Measurements from ENCODE around the gene ACTN2.
A peak's percentile ranks its signal among the peaks of the same experiment; 100 is the strongest.
"Not testable (repeated sequence)": the region's sequence is repeated elsewhere in the genome, so short reads cannot be mapped to it uniquely, and the experiment has no call there.

ACTN2 gene

GRCh38 chr1:236685917-236686814, at the start of gene ACTN2:
Gene ACTN2 (plus strand): TSS chr1:236686499. CDS start chr1:236686674, 175 bp downstream.
- peak; percentile 64 to 80 for DNase-seq (ENCODE audit: low spot score in 2 of 2)
- in situ Hi-C loops (cut with MboI; ENCODE audit: low sequenced_read_pairs) = no loop called here
- H3K9me3 ChIP-seq = no peaks in the 10 kb centered on the region

GRCh38 chr1:236638945-236639344, 47.4 kb upstream of the ACTN2 start:
- H3K9me3 ChIP-seq = no peaks in the 10 kb centered on the region
- H3K4me1 ChIP-seq = no peaks in the 10 kb centered on the region
- H3K36me3 ChIP-seq (replicated peaks) = no peaks in the 10 kb centered on the region
- in situ Hi-C loops (cut with MboI; ENCODE audit: low sequenced_read_pairs) = loop anchor here (25.0 kb wide), 1 partner anchor 748 kb away; no protein-coding TSS in a partner anchor
- no peaks in the 10 kb centered on the region; the same call in 1 of the 2 replicates for H3K27me3 ChIP-seq (ENCODE audit: low read depth)
- H3K4me3 ChIP-seq = no peak overlapping the region
- no peak for DNase-seq (ENCODE audit: low spot score in 2 of 2)

More at GRCh38 chr1:236685917-236686814, at the start of gene ACTN2:
- peaks cover 8% of the 10 kb centered on the region for H3K4me1 ChIP-seq
- H3K27me3 ChIP-seq (ENCODE audit: low read depth) = no peaks in the 10 kb centered on the region
- no peaks in the 10 kb centered on the region for H3K36me3 ChIP-seq (replicated peaks)
- peak within 1 kb of the TSS; percentile 21 for H3K4me3 ChIP-seq

DNA sequence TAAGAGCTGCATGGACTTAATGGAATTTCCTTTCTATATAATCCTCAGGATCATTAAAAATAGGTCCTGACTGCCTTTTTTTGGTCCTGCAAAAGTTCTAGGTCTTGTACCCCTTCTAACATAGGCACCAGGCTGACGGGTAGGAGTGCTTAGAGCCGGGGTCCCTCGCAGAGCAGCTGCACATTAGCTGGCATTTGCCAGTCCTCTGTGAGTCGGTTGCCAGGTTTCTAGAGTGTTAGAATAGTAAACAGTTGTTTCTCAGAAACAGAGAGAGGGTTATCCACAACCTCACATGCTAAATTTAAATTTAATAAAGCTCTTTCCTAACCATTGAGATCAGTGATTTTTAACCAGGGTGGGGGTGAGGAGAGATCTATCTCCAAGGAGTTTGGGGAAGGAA, 46.6 kb upstream of the ACTN2 start:
- Histone ChIP-seq H3K9me3 (no peaks in the 10 kb centered on the region), H3K4me1 (no peaks in the 10 kb centered on the region), H3K4me3 (no peak overlapping the region), H3K36me3 (replicated peaks) (no peaks in the 10 kb centered on the region), H3K27me3 (ENCODE audit: low read depth) (no peaks in the 10 kb centered on the region; the same call in 1 of the 2 replicates)
- in situ Hi-C loops (cut with MboI; ENCODE audit: low sequenced_read_pairs) = loop anchor here (25.0 kb wide), 1 partner anchor 748 kb away; no protein-coding TSS in a partner anchor
- no peak for DNase-seq (ENCODE audit: low spot score in 2 of 2)

GRCh38 chr1:236642763-236643162, 43.5 kb upstream of the ACTN2 start:
- no peak overlapping the region for H3K4me3 ChIP-seq
- in situ Hi-C loops (cut with MboI; ENCODE audit: low sequenced_read_pairs) = loop anchor here (25.0 kb wide), 1 partner anchor 745 kb away; no protein-coding TSS in a partner anchor
- no peaks in the 10 kb centered on the region; the same call in 1 of the 2 replicates for H3K27me3 ChIP-seq (ENCODE audit: low read depth)
- no peaks in the 10 kb centered on the region for H3K4me1 ChIP-seq
- H3K36me3 ChIP-seq (replicated peaks) = no peaks in the 10 kb centered on the region
- H3K9me3 ChIP-seq = no peaks in the 10 kb centered on the region
- DNase-seq (ENCODE audit: low spot score in 2 of 2) = no peak

- H3K4me1 ChIP-seq = no peaks in the 10 kb centered on the region
- H3K4me3 ChIP-seq = no peak overlapping the region
- H3K9me3 ChIP-seq = no peaks in the 10 kb centered on the region
- H3K27me3 ChIP-seq (ENCODE audit: low read depth) = no peaks in the 10 kb centered on the region
- in situ Hi-C loops (cut with MboI; ENCODE audit: low sequenced_read_pairs) = loop anchor here (25.0 kb wide), 1 partner anchor 742 kb away; no protein-coding TSS in a partner anchor
- no peaks in the 10 kb centered on the region for H3K36me3 ChIP-seq (replicated peaks)
- DNase-seq (ENCODE audit: low spot score in 2 of 2) = no peak
Observed at GRCh38 chr1:236645016-236645680, 41.2 kb upstream of the ACTN2 start.

GRCh38 chr1:236654511-236654910, 31.8 kb upstream of the ACTN2 start:
- Histone ChIP-seq H3K36me3 (replicated peaks) (no peaks in the 10 kb centered on the region), H3K27me3 (ENCODE audit: low read depth) (no peaks in the 10 kb centered on the region), H3K9me3 (no peaks in the 10 kb centered on the region), H3K4me1 (no peaks in the 10 kb centered on the region), H3K4me3 (no peak overlapping the region)
- no peak for DNase-seq (ENCODE audit: low spot score in 2 of 2)
- in situ Hi-C loops (cut with MboI; ENCODE audit: low sequenced_read_pairs) = no loop called here

GRCh38 chr1:236654957-236655356, 31.3 kb upstream of the ACTN2 start:
- Histone ChIP-seq H3K4me3 (no peak overlapping the region), H3K27me3 (ENCODE audit: low read depth) (no peaks in the 10 kb centered on the region), H3K4me1 (no peaks in the 10 kb centered on the region), H3K36me3 (replicated peaks) (no peaks in the 10 kb centered on the region), H3K9me3 (no peaks in the 10 kb centered on the region)
- in situ Hi-C loops (cut with MboI; ENCODE audit: low sequenced_read_pairs) = no loop called here
- no peak for DNase-seq (ENCODE audit: low spot score in 2 of 2)

DNA sequence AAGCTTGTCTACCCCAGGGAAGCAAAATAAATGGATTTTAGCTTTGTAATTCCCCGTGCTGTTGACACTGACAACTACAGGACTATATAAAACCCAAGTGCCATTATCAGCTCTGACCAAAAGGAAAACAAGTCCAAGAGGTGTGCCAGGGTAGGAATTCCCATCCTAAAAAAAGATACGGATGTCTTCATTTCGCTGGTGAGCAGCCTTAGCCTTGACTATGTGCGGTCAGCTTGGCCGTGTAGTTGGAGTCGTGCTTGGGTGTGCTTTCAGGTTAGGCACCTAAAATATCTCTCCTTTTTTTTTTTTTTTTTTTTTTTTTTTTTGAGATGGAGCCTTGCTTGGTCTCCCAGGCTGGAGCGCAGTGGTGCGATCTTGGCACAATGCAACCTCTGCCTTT, 28.9 kb upstream of the ACTN2 start:
- Histone ChIP-seq H3K27me3 (ENCODE audit: low read depth) (no peaks in the 10 kb centered on the region), H3K36me3 (replicated peaks) (no peaks in the 10 kb centered on the region), H3K4me1 (no peaks in the 10 kb centered on the region), H3K4me3 (no peak overlapping the region), H3K9me3 (no peaks in the 10 kb centered on the region)
- in situ Hi-C loops (cut with MboI; ENCODE audit: low sequenced_read_pairs) = no loop called here
- no peak for DNase-seq (ENCODE audit: low spot score in 2 of 2)

DNA sequence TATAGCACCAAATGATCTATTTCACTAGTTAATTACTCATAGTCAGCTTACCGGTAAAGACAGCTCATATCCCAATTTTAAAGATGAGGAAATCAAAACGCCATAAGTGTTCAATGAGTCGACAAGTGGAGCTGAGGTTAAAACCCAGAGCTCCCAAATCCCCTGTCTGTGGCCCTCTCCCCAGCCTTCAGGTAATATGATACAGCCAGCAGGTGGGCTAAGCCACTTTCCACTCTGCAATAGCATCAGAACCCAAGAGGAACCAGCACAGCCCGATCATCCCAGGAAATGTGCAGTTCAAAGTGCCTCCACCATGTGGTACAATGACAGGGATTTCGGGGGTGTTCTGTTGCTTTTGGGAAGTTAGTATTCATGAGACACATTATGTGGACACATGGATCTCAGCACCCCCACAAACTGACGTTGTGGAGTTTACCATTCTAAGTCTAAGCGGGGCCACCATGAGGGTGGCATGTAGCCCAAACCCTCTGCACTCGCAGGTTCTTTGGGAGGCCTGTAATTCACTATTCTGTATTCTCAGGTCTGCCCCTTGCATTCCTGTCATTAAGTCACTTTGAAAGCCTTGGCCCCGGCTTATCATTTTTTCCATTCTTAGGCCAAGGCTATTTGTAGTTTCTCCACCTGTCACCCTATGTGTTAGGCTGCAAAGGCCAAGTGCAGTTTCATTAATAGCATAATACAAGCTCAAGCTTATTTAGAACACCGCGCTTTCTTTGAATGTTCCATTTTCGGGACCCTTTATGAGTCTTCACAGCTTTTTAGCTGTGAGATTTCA, 26.3 kb upstream of the ACTN2 start:
- in situ Hi-C loops (cut with MboI; ENCODE audit: low sequenced_read_pairs) = no loop called here
- no peak for DNase-seq (ENCODE audit: low spot score in 2 of 2)
- no peak overlapping the region for H3K4me3 ChIP-seq
- H3K4me1 ChIP-seq = no peaks in the 10 kb centered on the region
- H3K9me3 ChIP-seq = no peaks in the 10 kb centered on the region
- H3K36me3 ChIP-seq (replicated peaks) = no peaks in the 10 kb centered on the region
- H3K27me3 ChIP-seq (ENCODE audit: low read depth) = no peaks in the 10 kb centered on the region

DNA sequence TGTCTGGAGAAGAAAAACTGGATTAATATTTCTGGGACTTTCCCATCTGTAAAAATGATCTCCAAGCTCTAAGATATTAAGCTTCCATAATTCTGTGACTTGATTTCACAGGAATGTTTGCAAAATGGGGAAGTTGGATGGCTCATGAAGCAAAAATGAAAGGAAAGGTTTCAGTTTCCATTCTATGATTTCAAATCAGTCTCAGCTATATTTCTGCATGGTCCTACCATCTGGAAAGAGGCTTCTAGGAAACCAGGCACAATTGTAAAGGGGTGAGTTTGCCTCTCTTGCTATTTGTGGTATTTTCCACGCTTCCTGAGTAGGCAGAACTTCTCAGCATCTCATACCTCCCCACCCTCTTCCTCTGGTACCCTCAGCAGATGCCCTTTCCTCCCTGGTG, 22.4 kb upstream of the ACTN2 start:
- no peaks in the 10 kb centered on the region for H3K27me3 ChIP-seq (ENCODE audit: low read depth)
- no peaks in the 10 kb centered on the region for H3K36me3 ChIP-seq (replicated peaks)
- in situ Hi-C loops (cut with MboI; ENCODE audit: low sequenced_read_pairs) = no loop called here
- H3K9me3 ChIP-seq = no peaks in the 10 kb centered on the region
- no peaks in the 10 kb centered on the region for H3K4me1 ChIP-seq
- DNase-seq (ENCODE audit: low spot score in 2 of 2) = no peak
- no peak overlapping the region for H3K4me3 ChIP-seq

GRCh38 chr1:236668909-236669308, 17.4 kb upstream of the ACTN2 start:
- DNase-seq (ENCODE audit: low spot score in 2 of 2); in situ Hi-C loops (cut with MboI; ENCODE audit: low sequenced_read_pairs); H3K4me3 ChIP-seq; H3K27me3 ChIP-seq (ENCODE audit: low read depth); H3K9me3 ChIP-seq; H3K36me3 ChIP-seq (replicated peaks); H3K4me1 ChIP-seq: not testable (repeated sequence)

- in situ Hi-C loops (cut with MboI; ENCODE audit: low sequenced_read_pairs) = no loop called here
- no peaks in the 10 kb centered on the region for H3K27me3 ChIP-seq (ENCODE audit: low read depth)
- H3K4me3 ChIP-seq = no peak overlapping the region
- DNase-seq (ENCODE audit: low spot score in 2 of 2) = no peak
- H3K9me3 ChIP-seq = no peaks in the 10 kb centered on the region
- H3K36me3 ChIP-seq (replicated peaks) = no peaks in the 10 kb centered on the region
- no peaks in the 10 kb centered on the region for H3K4me1 ChIP-seq
Observed at GRCh38 chr1:236670060-236670459, 16.2 kb upstream of the ACTN2 start.

DNA sequence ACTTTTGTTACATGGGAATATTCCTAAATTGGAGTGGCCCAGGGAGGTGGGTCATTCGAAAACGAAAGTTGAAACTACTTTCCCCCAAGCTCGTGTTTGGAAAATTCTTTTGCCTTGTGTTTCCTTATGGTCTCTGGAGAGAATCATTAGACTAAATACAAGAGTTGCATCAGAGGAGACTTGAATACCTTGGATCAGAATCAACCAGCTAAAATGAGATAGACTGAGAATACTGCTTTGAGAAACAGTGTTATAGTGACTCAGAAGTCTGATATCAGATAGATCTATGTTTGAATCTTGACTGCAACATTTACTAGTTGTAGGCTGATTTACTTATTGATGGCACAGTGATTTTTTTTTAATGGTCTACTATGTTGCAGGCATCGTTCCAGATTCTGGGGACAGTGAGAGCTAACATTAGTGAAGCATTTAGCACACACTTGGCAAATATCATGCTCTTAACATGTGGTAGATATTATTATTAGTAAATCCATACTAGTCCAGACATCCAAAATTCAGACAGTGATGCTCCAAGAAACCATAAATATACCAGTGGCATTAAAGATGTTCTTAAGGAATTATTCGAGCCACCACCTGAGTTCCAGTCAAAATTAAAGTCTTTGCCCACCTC, 12.9 kb upstream of the ACTN2 start:
- Histone ChIP-seq H3K9me3 (no peaks in the 10 kb centered on the region), H3K4me1 (no peaks in the 10 kb centered on the region), H3K27me3 (ENCODE audit: low read depth) (0 out of 2 replicates have a peak, but pooled peaks cover 2% of the 10 kb centered on the region), H3K4me3 (no peak overlapping the region), H3K36me3 (replicated peaks) (no peaks in the 10 kb centered on the region)
- in situ Hi-C loops (cut with MboI; ENCODE audit: low sequenced_read_pairs) = no loop called here
- DNase-seq (ENCODE audit: low spot score in 2 of 2) = no peak

All from HAP-1 (cell line).